HK-2 (cell line): ENCODE measurements around the gene SERP2.
A peak's percentile ranks its signal among the peaks of the same experiment; 100 is the strongest.

Experiments
- DNase-seq: peaks from one replicate; pipeline ENCODE4 v3.0.0-alpha.2; 2018; ENCODE audit not compliant: unreplicated experiment

The SERP2 gene

DNA sequence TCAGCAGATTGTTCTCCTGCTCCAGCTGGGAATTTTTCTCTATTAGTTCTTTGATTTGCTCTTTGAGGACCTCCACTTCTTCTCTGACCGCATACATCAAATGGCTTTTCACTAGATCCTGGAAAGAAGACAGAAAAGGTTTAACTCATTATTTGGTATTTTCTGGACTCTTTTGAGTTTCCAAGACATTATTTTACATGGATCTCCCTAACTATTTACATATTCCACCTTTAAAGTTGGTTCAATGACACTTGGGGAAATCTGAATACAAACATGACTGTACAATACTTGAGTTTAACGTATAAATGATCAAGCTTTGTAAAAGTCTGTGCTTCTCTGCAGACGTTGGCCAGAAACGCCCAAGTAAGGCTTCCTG lies 61.1 kb downstream of the SERP2 start:
- no peak for DNase-seq

GRCh38 chr13:44435142-44435918 lies 61.7 kb downstream of the SERP2 start:
- DNase-seq, result peak; percentile 85

DNA sequence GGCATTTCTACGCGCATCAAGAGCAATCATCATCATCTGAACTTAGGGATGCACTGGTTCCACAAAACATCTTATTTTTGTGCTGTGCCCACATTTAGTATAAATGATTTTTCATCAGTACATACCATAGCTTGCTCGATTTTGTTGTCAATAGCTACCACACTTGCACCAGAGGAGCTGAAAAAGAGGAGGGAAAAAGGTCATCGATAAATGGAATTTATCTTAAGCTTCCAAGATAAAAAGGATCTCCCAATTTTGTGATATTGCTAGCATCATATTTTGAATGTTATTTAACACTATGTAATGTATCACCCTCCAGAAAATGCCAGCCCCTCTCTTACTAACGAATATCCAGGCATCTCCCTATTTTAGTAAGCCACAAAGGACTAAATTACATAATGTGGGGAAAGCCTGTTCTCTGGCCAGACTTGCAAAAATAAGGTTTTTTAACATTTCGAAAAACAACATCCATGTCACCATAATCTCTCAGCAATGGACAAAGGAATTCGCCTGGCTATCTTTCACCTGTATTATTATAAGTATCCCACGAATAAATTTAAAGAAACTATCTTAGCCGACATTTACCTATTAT lies 62.4 kb downstream of the SERP2 start:
- no peak for DNase-seq

GRCh38 chr13:44436589-44437337 lies 63.1 kb downstream of the SERP2 start:
- DNase-seq, result peak; percentile 85

DNA sequence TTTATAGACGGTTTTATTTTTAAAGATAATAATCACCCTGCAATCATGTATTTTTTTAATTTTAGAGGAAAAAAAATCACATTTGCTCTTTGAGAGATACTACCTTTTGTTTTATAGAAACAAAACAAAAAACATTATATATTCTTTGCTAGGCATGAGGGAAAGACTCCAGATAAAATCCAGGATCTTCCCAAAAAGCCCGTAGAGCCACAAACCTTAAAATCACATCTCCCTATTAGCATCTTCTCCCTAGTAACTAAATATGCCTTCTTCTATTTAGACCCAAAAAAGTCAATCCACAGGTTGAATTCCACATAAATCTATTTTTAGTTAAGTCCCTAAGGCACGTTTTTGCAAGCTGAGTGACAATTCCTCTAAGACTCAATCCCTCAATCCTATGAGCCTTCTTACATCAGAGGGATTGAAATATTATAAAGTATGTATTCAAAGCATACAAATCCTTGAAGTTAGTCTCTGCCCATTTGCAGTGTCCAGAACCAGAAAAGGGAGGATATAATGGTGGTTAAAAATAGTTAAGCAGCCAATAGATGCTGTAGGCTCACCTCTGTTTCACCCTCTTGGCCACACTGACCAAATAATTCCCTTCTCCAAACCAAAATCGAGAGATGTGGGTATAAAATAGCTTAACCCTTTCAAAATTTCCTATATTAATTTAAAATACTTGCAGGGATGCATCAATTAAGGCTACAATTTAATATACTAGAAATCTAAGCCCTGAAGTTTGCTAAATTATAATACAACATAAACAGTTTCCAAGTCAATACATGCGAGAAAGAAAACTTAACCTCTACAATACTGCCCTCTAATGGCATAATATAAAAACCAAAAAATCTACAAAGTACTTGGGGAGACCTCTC lies 64.0 kb downstream of the SERP2 start:
- DNase-seq, result no peak

DNA sequence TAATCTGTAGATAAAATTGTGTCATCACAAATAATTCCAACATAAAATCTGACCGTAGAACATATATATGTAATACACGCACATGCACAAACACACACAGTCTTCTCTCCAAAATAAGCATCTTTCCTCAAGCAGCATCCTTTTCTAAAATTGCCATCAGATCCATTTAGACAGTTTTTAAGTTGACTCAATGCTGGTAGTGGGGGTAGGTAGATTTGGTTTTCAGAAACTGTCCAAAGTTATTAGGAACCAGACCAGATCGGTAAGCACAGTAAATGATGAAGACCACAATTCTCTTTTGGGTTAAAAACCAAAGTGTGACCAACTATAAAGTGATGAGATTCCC lies 64.6 kb downstream of the SERP2 start:
- no peak for DNase-seq

DNA sequence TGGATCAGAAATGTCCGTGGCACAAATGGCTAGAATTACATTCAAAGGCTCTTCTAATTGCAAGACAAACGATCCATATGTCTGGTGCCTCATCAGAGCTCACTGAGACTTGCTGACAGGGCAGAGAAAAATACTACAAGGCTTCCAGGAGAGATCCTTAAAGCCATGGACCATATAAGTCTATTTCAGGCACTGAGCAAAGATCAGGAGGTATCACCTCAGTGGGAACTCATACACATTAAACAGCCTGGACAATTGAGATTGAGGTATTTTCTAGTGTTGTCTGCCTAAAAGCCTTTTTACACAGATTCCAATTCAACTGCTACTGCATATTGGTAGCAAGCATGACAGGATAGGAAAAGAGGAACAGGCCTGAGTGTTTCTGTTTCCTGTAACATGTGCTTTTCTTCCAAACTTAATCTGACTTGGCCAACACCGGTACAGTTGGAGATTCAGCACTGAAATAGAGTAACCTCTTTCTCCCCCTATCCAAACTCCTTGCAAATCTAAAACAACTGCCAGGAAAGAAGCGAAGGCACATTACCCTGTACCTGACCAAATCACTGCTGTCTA lies 65.9 kb downstream of the SERP2 start:
- no peak for DNase-seq

GRCh38 chr13:44440046-44440608 lies 66.5 kb downstream of the SERP2 start:
- DNase-seq, result no peak
